ENCODE results near the gene C2orf81.
"Not testable (repeated sequence)": the region's sequence is repeated elsewhere in the genome, so short reads cannot be mapped to it uniquely, and the experiment has no call there.

The C2orf81 gene

DNA sequence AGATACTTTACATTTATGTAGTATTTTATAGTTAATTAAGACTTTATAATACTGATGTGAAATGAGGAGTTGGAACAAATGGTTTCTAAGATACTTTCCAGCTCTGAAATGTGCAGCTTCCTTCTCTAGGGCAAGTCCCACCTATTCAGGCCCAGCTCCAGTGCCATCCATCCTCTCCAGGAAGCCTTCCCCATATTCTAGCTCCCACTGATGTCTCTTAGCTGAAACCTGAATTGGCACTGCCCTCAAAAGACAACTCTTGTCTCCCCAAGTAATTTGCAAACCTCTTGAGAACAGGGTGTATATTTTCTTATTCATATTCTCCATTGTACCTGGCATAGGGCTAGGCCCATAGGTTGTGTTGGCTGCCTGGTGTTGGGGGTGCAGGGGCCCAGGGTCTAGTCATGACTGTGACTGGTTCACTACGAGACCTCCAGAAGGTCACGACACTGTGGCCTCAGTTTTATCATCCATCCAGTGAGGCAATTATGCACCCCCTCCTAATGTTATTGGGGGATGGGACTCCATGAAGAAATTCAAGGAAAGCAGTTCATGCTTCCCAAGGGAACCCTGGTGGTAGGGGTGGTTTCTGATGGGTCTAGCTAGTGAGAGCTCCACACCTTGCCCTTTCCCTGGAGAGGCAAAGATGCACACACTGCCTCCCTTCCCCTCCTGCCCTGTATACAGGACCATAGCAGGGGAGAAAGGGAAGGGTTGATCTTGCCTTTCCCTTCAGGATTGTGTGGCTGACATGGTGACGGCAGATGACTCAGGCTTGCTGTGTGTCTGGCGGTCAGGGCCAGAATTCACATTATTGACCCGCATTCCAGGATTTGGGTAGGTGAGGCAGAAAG is 2.9 kb upstream of the C2orf81 start:
- no peak for DNase-seq (ENCODE audit: extremely low read depth, low read depth)
- TF ChIP-seq, protein P1, sequence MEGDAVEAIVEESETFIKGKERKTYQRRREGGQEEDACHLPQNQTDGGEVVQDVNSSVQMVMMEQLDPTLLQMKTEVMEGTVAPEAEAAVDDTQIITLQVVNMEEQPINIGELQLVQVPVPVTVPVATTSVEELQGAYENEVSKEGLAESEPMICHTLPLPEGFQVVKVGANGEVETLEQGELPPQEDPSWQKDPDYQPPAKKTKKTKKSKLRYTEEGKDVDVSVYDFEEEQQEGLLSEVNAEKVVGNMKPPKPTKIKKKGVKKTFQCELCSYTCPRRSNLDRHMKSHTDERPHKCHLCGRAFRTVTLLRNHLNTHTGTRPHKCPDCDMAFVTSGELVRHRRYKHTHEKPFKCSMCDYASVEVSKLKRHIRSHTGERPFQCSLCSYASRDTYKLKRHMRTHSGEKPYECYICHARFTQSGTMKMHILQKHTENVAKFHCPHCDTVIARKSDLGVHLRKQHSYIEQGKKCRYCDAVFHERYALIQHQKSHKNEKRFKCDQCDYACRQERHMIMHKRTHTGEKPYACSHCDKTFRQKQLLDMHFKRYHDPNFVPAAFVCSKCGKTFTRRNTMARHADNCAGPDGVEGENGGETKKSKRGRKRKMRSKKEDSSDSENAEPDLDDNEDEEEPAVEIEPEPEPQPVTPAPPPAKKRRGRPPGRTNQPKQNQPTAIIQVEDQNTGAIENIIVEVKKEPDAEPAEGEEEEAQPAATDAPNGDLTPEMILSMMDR (IDR thresholded peaks at IDR 0.05; ENCODE audit: low read depth, low read length): no peak

GRCh38 chr2:74423231-74424095 is 2.0 kb upstream of the C2orf81 start:
- no peak for DNase-seq (ENCODE audit: extremely low read depth, low read depth)
- TF ChIP-seq, protein P1 (IDR thresholded peaks at IDR 0.05; ENCODE audit: low read depth, low read length): no peak

DNA sequence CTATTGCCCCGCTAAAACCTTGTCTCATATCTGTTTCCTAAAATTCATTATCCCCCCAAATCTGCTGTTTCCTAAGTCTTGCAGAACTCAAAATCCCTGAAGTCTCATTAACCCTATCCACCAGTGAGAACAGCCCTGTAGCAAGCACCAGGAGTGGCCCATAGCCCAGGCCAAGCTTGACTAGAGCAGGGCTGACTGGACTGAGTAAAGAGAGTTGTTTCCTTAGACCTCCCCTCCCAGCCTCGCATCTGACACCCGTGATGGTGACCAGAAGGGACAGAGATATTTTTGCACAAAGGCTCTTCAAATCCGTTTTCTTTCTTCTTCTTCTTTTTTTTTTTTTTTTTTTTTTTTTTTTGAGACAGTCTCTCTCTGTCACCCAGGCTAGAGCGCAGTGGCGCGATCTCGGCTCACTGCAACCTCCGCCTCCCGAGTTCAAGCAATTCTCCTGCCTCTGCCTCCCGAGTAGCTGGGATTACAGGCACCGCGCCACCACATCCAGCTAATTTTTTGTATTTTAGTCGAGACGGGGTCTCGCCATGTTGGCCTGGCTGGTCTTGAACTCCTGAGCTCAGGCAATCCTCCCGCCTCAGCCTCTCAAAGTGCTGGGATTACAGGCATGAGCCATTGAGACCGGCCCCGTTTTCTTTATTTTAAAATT is 846 bp downstream of the C2orf81 start:
- DNase-seq (ENCODE audit: extremely low read depth, low read depth): not testable (repeated sequence)

- TF ChIP-seq, protein P1 (IDR thresholded peaks at IDR 0.05; ENCODE audit: low read depth, low read length): no peak
- DNase-seq (ENCODE audit: extremely low read depth, low read depth): no peak
These were observed 1.4 kb downstream of the C2orf81 start for GRCh38 chr2:74420006-74420405.

- DNase-seq (ENCODE audit: extremely low read depth, low read depth): no peak
- TF ChIP-seq, protein P1 (IDR thresholded peaks at IDR 0.05; ENCODE audit: low read depth, low read length): no peak
These were observed 2.1 kb downstream of the C2orf81 start for GRCh38 chr2:74419345-74419744.

GRCh38 chr2:74418312-74418711 is 3.1 kb downstream of the C2orf81 start:
- TF ChIP-seq, protein P1 (IDR thresholded peaks at IDR 0.05; ENCODE audit: low read depth, low read length): no peak
- DNase-seq (ENCODE audit: extremely low read depth, low read depth): no peak

DNA sequence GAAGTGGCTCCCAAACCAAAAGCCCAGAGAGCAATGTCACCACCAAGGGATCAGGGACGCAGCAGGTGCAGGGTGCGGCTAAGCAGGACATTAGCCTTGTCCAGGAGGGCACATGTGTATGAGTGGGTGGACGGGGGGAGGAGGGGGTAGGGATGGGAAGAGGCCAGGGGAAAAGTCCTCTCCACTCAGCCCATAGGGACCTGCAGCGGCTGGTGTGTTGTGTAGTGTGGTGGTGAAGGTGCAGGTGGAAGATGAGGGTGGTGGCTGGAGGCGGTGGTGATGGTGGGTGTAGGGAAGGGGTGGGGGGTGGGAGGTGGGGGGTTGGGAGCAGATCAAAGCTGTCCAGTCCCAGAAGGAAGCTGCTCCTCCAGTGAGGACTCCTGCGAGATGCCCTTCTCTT is 3.7 kb downstream of the C2orf81 start:
- DNase-seq (ENCODE audit: extremely low read depth, low read depth): no peak
- TF ChIP-seq, protein P1 (IDR thresholded peaks at IDR 0.05; ENCODE audit: low read depth, low read length): no peak

All from AG09319 (cell line).